HG03575 (cell line): ENCODE data around the gene CA10.

Experiments
- ATAC-seq: cut with Tn5 transposase; IDR thresholded peaks from one replicate; pipeline ENCODE4 v1.9.1; 2021; ENCODE audit not compliant: unreplicated experiment, insufficient number of reproducible peaks, low FRiP score; ENCODE audit errors: extremely low read depth

Gene CA10

GRCh38 chr17:52079496-52079895, 79.0 kb downstream of the CA10 start:
- no peak for ATAC-seq

GRCh38 chr17:52071712-52072111, 86.8 kb downstream of the CA10 start:
- no peak for ATAC-seq

- no peak for ATAC-seq
Measured at GRCh38 chr17:52064791-52065211, 93.7 kb downstream of the CA10 start.

GRCh38 chr17:52049496-52049895, 109.0 kb downstream of the CA10 start:
- no peak for ATAC-seq

- ATAC-seq: no peak
Measured at GRCh38 chr17:52049051-52049450, 109.5 kb downstream of the CA10 start.

GRCh38 chr17:52048137-52048898, 110.2 kb downstream of the CA10 start:
- no peak for ATAC-seq

GRCh38 chr17:52047086-52047485, 111.4 kb downstream of the CA10 start:
- ATAC-seq: no peak

GRCh38 chr17:52041123-52041617, 117.3 kb downstream of the CA10 start:
- ATAC-seq: no peak

- ATAC-seq: no peak
Measured at GRCh38 chr17:52036416-52036815, 122.1 kb downstream of the CA10 start.

GRCh38 chr17:52035336-52035915, 123.1 kb downstream of the CA10 start:
- no peak for ATAC-seq

- no peak for ATAC-seq
Measured at GRCh38 chr17:52032454-52032853, 126.1 kb downstream of the CA10 start.

- ATAC-seq: no peak
Measured at GRCh38 chr17:52030052-52030451, 128.5 kb downstream of the CA10 start.

GRCh38 chr17:52027620-52028295, 130.8 kb downstream of the CA10 start:
- no peak for ATAC-seq

GRCh38 chr17:52027081-52027480, 131.4 kb downstream of the CA10 start:
- no peak for ATAC-seq

- ATAC-seq: no peak
Measured at GRCh38 chr17:52026075-52026474, 132.4 kb downstream of the CA10 start.

- ATAC-seq: no peak
Measured at GRCh38 chr17:52025236-52025635, 133.3 kb downstream of the CA10 start.

GRCh38 chr17:52024300-52024870, 134.1 kb downstream of the CA10 start:
- no peak for ATAC-seq

GRCh38 chr17:52011064-52011463, 147.4 kb downstream of the CA10 start:
- no peak for ATAC-seq

GRCh38 chr17:51999654-52000053, 158.9 kb downstream of the CA10 start:
- no peak for ATAC-seq

- ATAC-seq: no peak
Measured at GRCh38 chr17:51997723-51998122, 160.8 kb downstream of the CA10 start.
